Immature natural killer cell (primary cell): ENCODE data around the gene SEC24A. TPM values are rescaled to one million over a fixed set of nuclear protein-coding genes. Genes with fewer than 3 reads are reported as not detected.
"Not testable (repeated sequence)": the region's sequence is repeated elsewhere in the genome, so short reads cannot be mapped to it uniquely, and the experiment has no call there.

Source experiments
- DNase-seq, 3 donors: peaks; one replicate each; pipeline ENCODE4 v3.0.0; 2022; ENCODE audit warnings: mixed read lengths in 1 of 3
- H3K27ac Mint-ChIP-seq, 6 donors: one replicate each; pipeline ENCODE4 v1.8.0; 2020; ENCODE audit warnings: mixed read lengths in 6 of 6, mild to moderate bottlenecking in 5 of 6, inconsistent platforms in 4 of 6, moderate library complexity in 3 of 6
- H3K27me3 Mint-ChIP-seq, 3 donors: one replicate each; pipeline ENCODE4 v1.8.0; 2020 to 2021; ENCODE audit warnings: low read depth in 3 of 3, mild to moderate bottlenecking in 3 of 3, mixed read lengths in 3 of 3, moderate library complexity in 3 of 3, inconsistent platforms in 1 of 3
- H3K36me3 Mint-ChIP-seq, 3 donors: one replicate each; pipeline ENCODE4 v1.8.0; 2020; ENCODE audit warnings: mixed read lengths in 3 of 3, inconsistent platforms in 2 of 3, mild to moderate bottlenecking in 2 of 3
- H3K4me1 Mint-ChIP-seq, 2 donors: one replicate each; pipeline ENCODE4 v1.8.0; 2020; ENCODE audit warnings: inconsistent platforms in 2 of 2, mild to moderate bottlenecking in 2 of 2, mixed read lengths in 2 of 2, moderate library complexity in 1 of 2
- H3K4me3 Mint-ChIP-seq, 5 donors: one replicate each; pipeline ENCODE4 v1.8.0; 2020; ENCODE audit warnings: mild to moderate bottlenecking in 5 of 5, mixed read lengths in 5 of 5, inconsistent platforms in 3 of 5, moderate library complexity in 3 of 5
- H3K9me3 Mint-ChIP-seq, 6 donors: one replicate each; pipeline ENCODE4 v1.8.0; 2020; ENCODE audit warnings: mild to moderate bottlenecking in 6 of 6, mixed read lengths in 6 of 6, inconsistent platforms in 4 of 6, moderate library complexity in 3 of 6
- polyA plus RNA-seq, 3 donors: library from polyadenylated mRNA; unstranded; fragments of 300-500 nt; fragmentation: Illumina TruSeq; gene quantifications; one replicate each; pipeline ENCODE4 v1.2.3, GENCODE V29; 2021

Gene SEC24A
- polyA plus RNA-seq, 3 donors from 2014 or later = 2.5 to 9.9 (median 3.7) TPM

GRCh38 chr5:134738133-134738962 is 89.8 kb downstream of the SEC24A start, which contains the start of gene CAMLG:
Gene CAMLG, plus strand, starts transcription at chr5:134738548. Its CDS starts 73 bp downstream, at chr5:134738621.
- Mint-ChIP-seq H3K9me3 (no peaks in the 10 kb centered on the region), H3K4me3 (peak within 1 kb of the TSS; percentile 91 to 99 (median 94)), H3K4me1 (peaks cover 23 to 34% of the 10 kb centered on the region in 2 donors), H3K36me3 (no peaks in the 10 kb centered on the region), H3K27me3 (peaks cover 0 to 11% (median 4%) of the 10 kb centered on the region in 3 donors), H3K27ac (peak within 1 kb of the TSS; percentile 86 to 96 (median 94))
- DNase-seq = peak; percentile 97

- H3K27me3 Mint-ChIP-seq = peaks cover 0 to 11% (median 5%) of the 10 kb centered on the region in 3 donors
- no peaks in the 10 kb centered on the region for H3K36me3 Mint-ChIP-seq
- peaks cover 23 to 34% of the 10 kb centered on the region in 2 donors for H3K4me1 Mint-ChIP-seq
- no peaks in the 10 kb centered on the region for H3K9me3 Mint-ChIP-seq
- peak overlapping the region; percentile 91 to 99 (median 94) for H3K4me3 Mint-ChIP-seq
- H3K27ac Mint-ChIP-seq = peak overlapping the region; percentile 86 to 96 (median 94)
- DNase-seq = peak; percentile 10 to 19 (median 15)
Observed at GRCh38 chr5:134738963-134739661, 90.5 kb downstream of the SEC24A start.

- Mint-ChIP-seq H3K9me3 (no peaks in the 10 kb centered on the region), H3K27me3 (peaks cover 0 to 11% (median 6%) of the 10 kb centered on the region in 3 donors), H3K27ac (no peak overlapping the region), H3K36me3 (no peaks in the 10 kb centered on the region), H3K4me1 (peaks cover 23 to 34% of the 10 kb centered on the region in 2 donors), H3K4me3 (no peak overlapping the region)
- DNase-seq = no peak
Observed at GRCh38 chr5:134741052-134741451, 92.5 kb downstream of the SEC24A start.

- Mint-ChIP-seq H3K36me3 (no peaks in the 10 kb centered on the region), H3K9me3 (no peaks in the 10 kb centered on the region), H3K4me3 (no peak overlapping the region), H3K4me1 (peaks cover 23 to 34% of the 10 kb centered on the region in 2 donors), H3K27ac (no peak overlapping the region), H3K27me3 (peaks cover 0 to 11% (median 6%) of the 10 kb centered on the region in 3 donors)
- DNase-seq = no peak
Observed at GRCh38 chr5:134742134-134742533, 93.5 kb downstream of the SEC24A start.

- H3K27ac Mint-ChIP-seq = peak overlapping the region in 1 of 6 donors; percentile 5
- H3K4me1 Mint-ChIP-seq = no peaks in the 10 kb centered on the region
- H3K27me3 Mint-ChIP-seq = no peaks in the 10 kb centered on the region
- no peak overlapping the region for H3K4me3 Mint-ChIP-seq
- DNase-seq = no peak
- H3K36me3 Mint-ChIP-seq = peaks cover 0 to 4% (median 3%) of the 10 kb centered on the region in 3 donors
- no peaks in the 10 kb centered on the region for H3K9me3 Mint-ChIP-seq
Observed at GRCh38 chr5:134749415-134749814, 100.8 kb downstream of the SEC24A start.

GRCh38 chr5:134758176-134758503 is 109.6 kb downstream of the SEC24A start:
- H3K4me3 Mint-ChIP-seq = peak overlapping the region; percentile 97 to 100 (median 100)
- H3K9me3 Mint-ChIP-seq = no peaks in the 10 kb centered on the region
- H3K27ac Mint-ChIP-seq = peak overlapping the region; percentile 92 to 99 (median 96)
- peaks cover 0 to 5% (median 1%) of the 10 kb centered on the region in 3 donors for H3K27me3 Mint-ChIP-seq
- H3K36me3 Mint-ChIP-seq = no peaks in the 10 kb centered on the region
- peaks cover 28 to 37% of the 10 kb centered on the region in 2 donors for H3K4me1 Mint-ChIP-seq
- DNase-seq = no peak

GRCh38 chr5:134758504-134759341 is 110.1 kb downstream of the SEC24A start, which contains the start of gene DDX46:
Gene DDX46, plus strand, starts transcription at chr5:134758779. Its CDS starts 160 bp downstream, at chr5:134758939.
- H3K27me3 Mint-ChIP-seq = peaks cover 0 to 5% (median 2%) of the 10 kb centered on the region in 3 donors
- DNase-seq = peak; percentile 89 to 90 (median 89)
- H3K27ac Mint-ChIP-seq = peak within 1 kb of the TSS; percentile 92 to 99 (median 96)
- peaks cover 30 to 43% of the 10 kb centered on the region in 2 donors for H3K4me1 Mint-ChIP-seq
- peak within 1 kb of the TSS; percentile 97 to 100 (median 100) for H3K4me3 Mint-ChIP-seq
- no peaks in the 10 kb centered on the region for H3K9me3 Mint-ChIP-seq
- H3K36me3 Mint-ChIP-seq = peaks cover under 1 to 1% (median 1%) of the 10 kb centered on the region in 3 donors

- peaks cover 3 to 10% of the 10 kb centered on the region in 2 donors for H3K4me1 Mint-ChIP-seq
- not testable (repeated sequence) for H3K27ac Mint-ChIP-seq, H3K9me3 Mint-ChIP-seq, DNase-seq, H3K4me3 Mint-ChIP-seq, H3K27me3 Mint-ChIP-seq
- H3K36me3 Mint-ChIP-seq = peaks cover 7 to 26% (median 12%) of the 10 kb centered on the region in 3 donors
Observed at GRCh38 chr5:134767528-134768291, 119.1 kb downstream of the SEC24A start.

GRCh38 chr5:134769206-134769605 is 120.6 kb downstream of the SEC24A start:
- Mint-ChIP-seq H3K9me3 (no peaks in the 10 kb centered on the region), H3K4me1 (no peaks in the 10 kb centered on the region), H3K27me3 (no peaks in the 10 kb centered on the region), H3K27ac (no peak overlapping the region), H3K36me3 (peaks cover 8 to 34% (median 13%) of the 10 kb centered on the region in 3 donors), H3K4me3 (no peak overlapping the region)
- no peak for DNase-seq

GRCh38 chr5:134772461-134773125 is 124.0 kb downstream of the SEC24A start:
- DNase-seq = no peak
- Mint-ChIP-seq H3K4me1 (no peaks in the 10 kb centered on the region), H3K27ac (no peak overlapping the region), H3K4me3 (no peak overlapping the region), H3K9me3 (no peaks in the 10 kb centered on the region), H3K27me3 (no peaks in the 10 kb centered on the region), H3K36me3 (peaks cover 14 to 40% (median 15%) of the 10 kb centered on the region in 3 donors)

GRCh38 chr5:134777366-134777765 is 128.8 kb downstream of the SEC24A start:
- H3K4me3 Mint-ChIP-seq = no peak overlapping the region
- H3K27me3 Mint-ChIP-seq = no peaks in the 10 kb centered on the region
- H3K9me3 Mint-ChIP-seq = no peaks in the 10 kb centered on the region
- peak overlapping the region in 1 of 6 donors; percentile 15 for H3K27ac Mint-ChIP-seq
- no peak for DNase-seq
- H3K36me3 Mint-ChIP-seq = peaks cover 9 to 46% (median 17%) of the 10 kb centered on the region in 3 donors
- H3K4me1 Mint-ChIP-seq = no peaks in the 10 kb centered on the region
